Neuronal stem cell (in vitro differentiated cells): ENCODE measurements around the gene SLC37A1.

Experiments
- DNase-seq: peaks from one replicate; pipeline ENCODE4 v3.0.0-alpha.2; 2013; ENCODE audit warnings: low spot score
- H2AFZ ChIP-seq: one replicate; pipeline ENCODE4 v1.6.1; 2013; ENCODE audit warnings: mild to moderate bottlenecking, low read length, inconsistent platforms
- H2AK5ac ChIP-seq: 2 replicates; pipeline ENCODE4 v1.6.1; 2013; ENCODE audit warnings: low read depth, mild to moderate bottlenecking, inconsistent platforms, low read length, moderate library complexity, mixed read lengths
- H2BK120ac ChIP-seq: 2 replicates; pipeline ENCODE4 v1.6.1; 2013; ENCODE audit warnings: low read depth, mild to moderate bottlenecking, inconsistent platforms, low read length, moderate library complexity, mixed read lengths
- H2BK12ac ChIP-seq: one replicate; pipeline ENCODE4 v1.6.1; 2013; ENCODE audit warnings: low read length, inconsistent platforms
- H2BK15ac ChIP-seq: 2 replicates; pipeline ENCODE4 v1.6.1; 2013; ENCODE audit warnings: mild to moderate bottlenecking, low read length, inconsistent platforms, mixed read lengths
- H2BK5ac ChIP-seq: one replicate; pipeline ENCODE4 v1.6.1; 2013; ENCODE audit warnings: inconsistent platforms, mild to moderate bottlenecking, low read length, moderate library complexity
- H3K14ac ChIP-seq: one replicate; pipeline ENCODE4 v1.6.1; 2013; ENCODE audit warnings: low read length, inconsistent platforms
- H3K18ac ChIP-seq: 2 replicates; pipeline ENCODE4 v1.6.1; 2013; ENCODE audit warnings: low read length, inconsistent platforms
- H3K23ac ChIP-seq: 2 replicates; pipeline ENCODE4 v1.6.1; 2013; ENCODE audit warnings: low read depth, mild to moderate bottlenecking, mixed read lengths, low read length, inconsistent platforms; ENCODE audit not compliant: poor library complexity
- H3K27ac ChIP-seq: replicated peaks from 3 replicates; pipeline ENCODE4 v1.5.1; 2013; ENCODE audit warnings: low read length, inconsistent platforms
- H3K27me3 ChIP-seq, 3 experiments: 2 replicates each; pipeline ENCODE4 v1.6.1; 2013; ENCODE audit warnings: low read length in 3 of 3, mild to moderate bottlenecking in 2 of 3, inconsistent platforms in 1 of 3, low read depth in 1 of 3, mixed read lengths in 1 of 3, moderate library complexity in 1 of 3; ENCODE audit not compliant: control insufficient read depth in 3 of 3, insufficient read depth in 3 of 3
- H3K36me3 ChIP-seq, 2 donors: replicated peaks in 1 of 2; 2 replicates each; pipeline ENCODE4 v1.6.1; 2013; ENCODE audit warnings: low read length in 2 of 2; ENCODE audit not compliant: control insufficient read depth in 2 of 2, insufficient read depth in 2 of 2
- H3K4ac ChIP-seq: 2 replicates; pipeline ENCODE4 v1.6.1; 2013; ENCODE audit warnings: inconsistent platforms, mild to moderate bottlenecking, low read length, moderate library complexity
- H3K4me1 ChIP-seq, 2 donors: 1 replicate in 1 of 2; 2 replicates in 1 of 2; pipeline ENCODE4 v1.6.1; 2013; ENCODE audit warnings: low read length in 2 of 2, low read depth in 1 of 2; ENCODE audit not compliant: control insufficient read depth in 2 of 2, insufficient read depth in 1 of 2
- H3K4me2 ChIP-seq: one replicate; pipeline ENCODE4 v1.6.1; 2013; ENCODE audit warnings: mild to moderate bottlenecking, low read length, inconsistent platforms; ENCODE audit not compliant: insufficient read depth, poor library complexity, severe bottlenecking
- H3K4me3 ChIP-seq, 2 donors: 2 replicates each; pipeline ENCODE4 v1.5.1; 2013; ENCODE audit warnings: low read length in 2 of 2, mild to moderate bottlenecking in 2 of 2, inconsistent platforms in 1 of 2, moderate library complexity in 1 of 2
- H3K79me1 ChIP-seq: one replicate; pipeline ENCODE4 v1.6.1; 2013; ENCODE audit warnings: low read depth, mild to moderate bottlenecking, inconsistent platforms, low read length, moderate library complexity
- H3K9ac ChIP-seq: one replicate; pipeline ENCODE4 v1.6.1; 2013; ENCODE audit warnings: mild to moderate bottlenecking, low read depth, low read length, inconsistent platforms; ENCODE audit not compliant: poor library complexity
- H3K9me3 ChIP-seq, 2 donors: replicated peaks in 1 of 2; 2 replicates each; pipeline versions ENCODE3 to v1.6.1; 2013; ENCODE audit warnings: low read length in 2 of 2, mild to moderate bottlenecking in 2 of 2, inconsistent platforms in 1 of 2, low read depth in 1 of 2, mixed read lengths in 1 of 2, moderate library complexity in 1 of 2; ENCODE audit not compliant: control insufficient read depth in 2 of 2, insufficient read depth in 1 of 2
- H4K8ac ChIP-seq: one replicate; pipeline ENCODE4 v1.6.1; 2013; ENCODE audit warnings: low read depth, mild to moderate bottlenecking, inconsistent platforms, low read length, moderate library complexity
- H4K91ac ChIP-seq: one replicate; pipeline ENCODE4 v1.6.1; 2013; ENCODE audit warnings: low read length, low read depth, mild to moderate bottlenecking, inconsistent platforms; ENCODE audit not compliant: poor library complexity
- WGBS, 2 donors: extraction: QIAGEN DNeasy Blood & Tissue Kit; methylation state at CpG; one replicate each; pipeline ENCODE4 v1.1.7; 2013; ENCODE audit warnings: missing lambda C conversion rate in 2 of 2, mixed read lengths in 1 of 2; ENCODE audit not compliant: insufficient read length in 2 of 2, insufficient replicate concordance in 1 of 2; ENCODE audit errors: extremely low coverage in 2 of 2; 5-methylcytosine and 5-hydroxymethylcytosine counted together

The SLC37A1 gene

DNA sequence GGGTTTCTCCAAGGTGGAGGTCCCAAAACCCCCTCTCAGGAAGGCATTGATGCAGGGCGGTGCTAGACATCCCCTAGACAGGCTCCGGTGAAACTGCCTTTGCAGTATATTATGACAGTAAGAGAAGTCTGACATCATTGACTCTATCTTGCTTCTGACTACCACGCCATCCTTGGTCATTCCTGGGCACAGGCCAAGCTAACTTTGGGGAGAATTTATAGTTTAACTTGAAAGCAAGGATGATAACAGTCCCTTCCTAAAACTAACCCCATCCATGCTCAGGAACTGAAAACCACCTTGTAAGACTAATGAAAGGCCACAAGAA is 47.9 kb upstream of the SLC37A1 start:
- no CpG with 5 or more reads among the region's 3 CpGs for WGBS, 2 donors
- Histone ChIP-seq H2AK5ac (no peak overlapping the region), H3K36me3 (no peaks in the 10 kb centered on the region), H3K4me1 (peaks cover 0 to under 1% of the 10 kb centered on the region in 2 donors), H3K4me3 (no peak overlapping the region), H2BK12ac (no peak overlapping the region), H3K14ac (no peak overlapping the region), H3K18ac (no peak overlapping the region), H3K4ac (no peak overlapping the region), H3K79me1 (no peaks in the 10 kb centered on the region), H2AFZ (no peak overlapping the region), H4K91ac (no peak overlapping the region), H3K27ac (no peak overlapping the region), H2BK15ac (no peak overlapping the region), H2BK120ac (no peak overlapping the region), H3K9me3 (no peaks in the 10 kb centered on the region), H3K27me3 (no peaks in the 10 kb centered on the region), H2BK5ac (no peak overlapping the region), H3K4me2 (no peak overlapping the region), H3K9ac (no peak overlapping the region), H4K8ac (no peak overlapping the region), H3K23ac (no peak overlapping the region)
- DNase-seq = no peak

DNA sequence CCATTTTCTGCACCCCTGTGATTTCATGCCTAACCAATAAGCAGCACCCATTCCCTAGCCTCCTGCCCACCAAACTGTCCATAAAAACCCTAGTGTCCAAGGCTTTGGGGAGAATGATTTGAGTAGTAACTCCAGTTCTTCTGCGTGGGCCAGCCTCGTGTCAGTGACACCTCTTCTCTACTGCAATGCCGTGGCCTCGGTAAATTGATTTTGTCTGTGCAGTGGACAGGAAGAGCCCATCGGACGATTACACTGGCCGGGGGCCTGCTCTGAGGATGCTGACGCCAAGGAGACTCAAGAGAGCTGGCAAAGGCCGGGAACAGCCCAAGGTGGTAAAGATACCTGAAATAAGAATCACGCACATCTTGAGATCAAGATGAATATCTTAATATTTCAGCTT is 47.0 kb upstream of the SLC37A1 start:
- no peak overlapping the region for H3K4me3 ChIP-seq
- no peak overlapping the region for H4K91ac ChIP-seq
- no peaks in the 10 kb centered on the region for H3K79me1 ChIP-seq
- H3K36me3 ChIP-seq = no peaks in the 10 kb centered on the region
- no peak for DNase-seq
- no peak overlapping the region for H3K9ac ChIP-seq
- peaks cover 0 to 3% (median 0%) of the 10 kb centered on the region in 3 experiments for H3K27me3 ChIP-seq
- no peak overlapping the region for H3K18ac ChIP-seq
- H3K14ac ChIP-seq = no peak overlapping the region
- H2BK12ac ChIP-seq = no peak overlapping the region
- no CpG with 5 or more reads among the region's 10 CpGs for WGBS, 2 donors
- no peaks in the 10 kb centered on the region for H3K9me3 ChIP-seq
- no peak overlapping the region for H2AK5ac ChIP-seq
- H3K27ac ChIP-seq = no peak overlapping the region
- H2BK120ac ChIP-seq = no peak overlapping the region
- H3K4me1 ChIP-seq = peaks cover 0 to 2% of the 10 kb centered on the region in 2 donors
- H3K4ac ChIP-seq = no peak overlapping the region
- H2AFZ ChIP-seq = no peak overlapping the region
- H2BK15ac ChIP-seq = no peak overlapping the region
- H2BK5ac ChIP-seq = no peak overlapping the region
- no peak overlapping the region for H4K8ac ChIP-seq
- H3K4me2 ChIP-seq = no peak overlapping the region
- no peak overlapping the region for H3K23ac ChIP-seq

DNA sequence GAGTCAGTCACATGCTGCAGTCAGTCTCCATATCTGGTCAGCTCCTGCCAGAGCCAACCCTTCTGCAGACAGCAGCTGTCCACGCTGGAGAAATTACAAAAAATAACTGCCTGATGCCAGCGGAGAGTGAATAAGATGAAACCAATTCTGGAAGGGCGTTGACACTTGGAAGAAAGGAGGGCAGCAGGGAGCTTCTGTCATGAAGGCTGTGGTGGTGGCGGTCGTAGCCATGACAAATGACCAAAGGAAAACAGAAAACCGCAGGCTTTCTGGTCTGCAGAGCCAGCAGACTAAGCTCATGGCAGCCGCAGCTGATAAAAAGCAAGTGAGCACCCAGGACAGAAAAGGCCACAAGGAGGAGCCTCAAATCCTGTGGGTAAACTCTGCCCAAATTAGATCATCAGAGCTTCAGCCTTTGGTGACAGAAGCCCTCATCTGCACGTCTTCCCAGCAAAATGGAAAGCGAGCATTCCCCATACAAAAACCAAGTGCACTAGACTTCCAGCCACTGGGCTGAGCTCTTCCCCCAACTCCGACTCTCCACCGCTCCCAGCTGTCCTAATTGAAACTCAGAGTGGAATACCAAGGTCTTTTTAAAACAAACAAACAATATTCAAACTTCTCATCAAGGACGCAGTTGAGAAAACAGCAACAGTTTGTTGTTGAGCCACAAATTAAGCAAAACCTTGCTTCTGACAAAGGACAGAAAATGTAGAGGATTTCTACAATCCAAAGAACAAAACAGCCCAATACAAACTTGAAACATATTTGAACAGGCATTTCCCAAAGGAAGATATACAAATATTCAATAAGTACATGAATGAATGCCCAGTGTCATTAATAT is 46.3 kb upstream of the SLC37A1 start:
- no peaks in the 10 kb centered on the region for H3K9me3 ChIP-seq
- H3K27me3 ChIP-seq = peaks cover 0 to 4% (median 0%) of the 10 kb centered on the region in 3 experiments
- no peak overlapping the region for H4K8ac ChIP-seq
- H3K9ac ChIP-seq = no peak overlapping the region
- H3K4me2 ChIP-seq = no peak overlapping the region
- H3K36me3 ChIP-seq = no peaks in the 10 kb centered on the region
- no peak overlapping the region for H3K27ac ChIP-seq
- no peak overlapping the region for H3K18ac ChIP-seq
- no peak overlapping the region for H2BK12ac ChIP-seq
- H3K23ac ChIP-seq = no peak overlapping the region
- H3K4me1 ChIP-seq = peaks cover 0 to 2% of the 10 kb centered on the region in 2 donors
- no peak overlapping the region for H2AFZ ChIP-seq
- H3K79me1 ChIP-seq = no peaks in the 10 kb centered on the region
- no CpG with 5 or more reads among the region's 12 CpGs for WGBS, 2 donors
- H2BK5ac ChIP-seq = no peak overlapping the region
- H3K14ac ChIP-seq = no peak overlapping the region
- DNase-seq = no peak
- no peak overlapping the region for H4K91ac ChIP-seq
- H2BK120ac ChIP-seq = no peak overlapping the region
- no peak overlapping the region for H2BK15ac ChIP-seq
- no peak overlapping the region for H3K4ac ChIP-seq
- H2AK5ac ChIP-seq = no peak overlapping the region
- no peak overlapping the region for H3K4me3 ChIP-seq

DNA sequence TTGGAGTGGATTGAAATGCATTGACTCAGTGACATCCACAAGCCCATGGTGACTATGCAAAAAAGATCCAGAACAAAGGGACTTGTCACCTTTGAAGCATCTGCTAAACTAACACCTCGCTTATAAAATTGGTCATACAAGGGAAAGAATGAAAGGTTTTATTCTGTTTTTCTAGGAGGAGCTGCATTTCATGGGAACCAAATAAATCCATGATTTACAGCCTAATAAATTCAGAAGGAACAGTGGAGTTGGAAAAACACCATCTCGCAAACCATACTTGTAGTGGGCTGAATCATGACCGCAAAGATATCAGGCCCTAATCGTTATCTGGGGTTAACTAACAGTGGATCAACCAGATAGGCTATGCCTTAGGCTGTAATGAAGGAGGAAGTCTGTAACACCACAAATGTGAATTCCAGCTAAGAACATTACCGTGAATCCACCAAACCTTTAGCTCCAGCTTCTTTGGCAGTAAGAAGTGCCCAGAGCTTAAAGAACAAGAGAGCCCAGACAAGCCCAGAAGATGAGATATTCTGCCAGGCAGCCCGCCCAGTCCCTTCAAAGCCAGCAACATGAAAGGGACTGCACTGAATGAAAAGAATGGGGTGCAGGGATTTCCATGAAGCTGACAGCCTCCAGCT is 45.0 kb upstream of the SLC37A1 start:
- no CpG with 5 or more reads among the region's 6 CpGs for WGBS, 2 donors
- H2BK5ac ChIP-seq = no peak overlapping the region
- peaks cover 0 to 2% of the 10 kb centered on the region in 2 donors for H3K4me1 ChIP-seq
- no peak overlapping the region for H3K4ac ChIP-seq
- H3K14ac ChIP-seq = no peak overlapping the region
- no peak for DNase-seq
- no peak overlapping the region for H4K91ac ChIP-seq
- no peak overlapping the region for H3K27ac ChIP-seq
- H2BK15ac ChIP-seq = no peak overlapping the region
- H3K18ac ChIP-seq = no peak overlapping the region
- H4K8ac ChIP-seq = no peak overlapping the region
- no peak overlapping the region for H2BK12ac ChIP-seq
- H2AFZ ChIP-seq = no peak overlapping the region
- no peaks in the 10 kb centered on the region for H3K36me3 ChIP-seq
- H3K23ac ChIP-seq = no peak overlapping the region
- peaks cover 0 to 4% (median 0%) of the 10 kb centered on the region in 3 experiments for H3K27me3 ChIP-seq
- no peaks in the 10 kb centered on the region for H3K79me1 ChIP-seq
- no peak overlapping the region for H2AK5ac ChIP-seq
- H3K9me3 ChIP-seq = no peaks in the 10 kb centered on the region
- H2BK120ac ChIP-seq = no peak overlapping the region
- no peak overlapping the region for H3K4me3 ChIP-seq
- H3K9ac ChIP-seq = no peak overlapping the region
- H3K4me2 ChIP-seq = no peak overlapping the region
